HL-60 (cell line): ENCODE data around the gene SAMM50.

Experiments used
- POLR2AphosphoS5 ChIP-seq: IDR thresholded peaks from 2 replicates; pipeline ENCODE4 v1.6.1; 2012; ENCODE audit warnings: low read depth
- TF ChIP-seq, protein P1 (sequence below): IDR thresholded peaks from one replicate; pipeline ENCODE4 v1.5.1; 2011; ENCODE audit warnings: low read length, control low read depth, inconsistent platforms; ENCODE audit not compliant: insufficient read depth

DNA sequence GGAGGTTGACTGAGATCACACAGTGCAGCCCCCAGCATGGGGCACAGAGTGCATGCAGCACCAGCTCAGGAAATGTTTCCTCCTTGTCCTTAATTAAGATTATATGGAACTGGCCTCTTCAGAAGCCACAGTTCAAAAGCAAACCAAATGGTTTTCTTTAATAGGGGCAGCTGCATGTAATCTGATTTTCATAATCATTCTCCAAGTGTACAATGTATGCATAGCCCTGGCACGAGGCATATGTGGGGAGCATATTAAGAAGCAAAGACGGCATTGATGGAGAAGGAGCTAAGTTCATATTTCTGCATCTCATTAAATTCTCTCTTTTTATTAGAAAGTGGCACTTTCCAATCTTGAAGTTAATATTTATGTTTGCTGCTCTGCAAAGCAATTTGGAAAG lies 59.0 kb downstream of the SAMM50 start:
- TF ChIP-seq, protein P1, sequence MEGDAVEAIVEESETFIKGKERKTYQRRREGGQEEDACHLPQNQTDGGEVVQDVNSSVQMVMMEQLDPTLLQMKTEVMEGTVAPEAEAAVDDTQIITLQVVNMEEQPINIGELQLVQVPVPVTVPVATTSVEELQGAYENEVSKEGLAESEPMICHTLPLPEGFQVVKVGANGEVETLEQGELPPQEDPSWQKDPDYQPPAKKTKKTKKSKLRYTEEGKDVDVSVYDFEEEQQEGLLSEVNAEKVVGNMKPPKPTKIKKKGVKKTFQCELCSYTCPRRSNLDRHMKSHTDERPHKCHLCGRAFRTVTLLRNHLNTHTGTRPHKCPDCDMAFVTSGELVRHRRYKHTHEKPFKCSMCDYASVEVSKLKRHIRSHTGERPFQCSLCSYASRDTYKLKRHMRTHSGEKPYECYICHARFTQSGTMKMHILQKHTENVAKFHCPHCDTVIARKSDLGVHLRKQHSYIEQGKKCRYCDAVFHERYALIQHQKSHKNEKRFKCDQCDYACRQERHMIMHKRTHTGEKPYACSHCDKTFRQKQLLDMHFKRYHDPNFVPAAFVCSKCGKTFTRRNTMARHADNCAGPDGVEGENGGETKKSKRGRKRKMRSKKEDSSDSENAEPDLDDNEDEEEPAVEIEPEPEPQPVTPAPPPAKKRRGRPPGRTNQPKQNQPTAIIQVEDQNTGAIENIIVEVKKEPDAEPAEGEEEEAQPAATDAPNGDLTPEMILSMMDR, result no peak
- TF ChIP-seq POLR2AphosphoS5, result no peak
